ENCODE results near the gene STARD3.

Gene STARD3

DNA sequence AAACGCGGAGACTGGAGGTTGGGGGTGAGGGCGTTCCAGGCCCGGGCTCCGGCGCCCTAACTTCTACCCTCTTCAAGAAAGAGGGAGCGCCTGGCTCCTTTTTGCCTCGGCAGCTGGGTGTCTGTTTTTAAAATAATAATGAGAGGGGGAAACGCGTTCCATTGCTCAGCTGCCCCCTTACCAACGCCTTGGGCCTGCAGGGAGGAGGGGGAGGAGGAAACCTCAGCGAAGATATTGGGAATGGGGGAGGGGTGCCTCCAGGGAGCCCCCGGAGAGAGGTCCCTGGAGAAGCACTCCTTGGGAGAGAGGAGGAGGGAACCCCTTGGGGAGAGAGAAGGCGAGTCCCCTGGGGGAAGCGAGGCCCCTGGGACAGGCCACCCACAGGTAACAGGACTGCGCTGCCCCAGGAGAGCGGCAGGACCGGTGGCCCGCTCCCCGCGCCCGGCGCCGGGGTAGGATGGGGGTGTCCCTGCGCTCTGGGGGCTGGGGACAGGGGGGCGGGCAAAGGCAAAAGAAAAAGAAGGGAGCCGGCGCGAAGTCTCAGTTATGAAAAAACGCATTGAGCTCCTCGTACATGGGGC, 31.9 kb upstream of the STARD3 start:
- DNase-seq (ENCODE audit: low spot score): no peak

GRCh38 chr17:39605492-39606433, 31.2 kb upstream of the STARD3 start:
- no peak for DNase-seq (ENCODE audit: low spot score)

GRCh38 chr17:39606434-39607056, 30.4 kb upstream of the STARD3 start:
- no peak for DNase-seq (ENCODE audit: low spot score)

DNA sequence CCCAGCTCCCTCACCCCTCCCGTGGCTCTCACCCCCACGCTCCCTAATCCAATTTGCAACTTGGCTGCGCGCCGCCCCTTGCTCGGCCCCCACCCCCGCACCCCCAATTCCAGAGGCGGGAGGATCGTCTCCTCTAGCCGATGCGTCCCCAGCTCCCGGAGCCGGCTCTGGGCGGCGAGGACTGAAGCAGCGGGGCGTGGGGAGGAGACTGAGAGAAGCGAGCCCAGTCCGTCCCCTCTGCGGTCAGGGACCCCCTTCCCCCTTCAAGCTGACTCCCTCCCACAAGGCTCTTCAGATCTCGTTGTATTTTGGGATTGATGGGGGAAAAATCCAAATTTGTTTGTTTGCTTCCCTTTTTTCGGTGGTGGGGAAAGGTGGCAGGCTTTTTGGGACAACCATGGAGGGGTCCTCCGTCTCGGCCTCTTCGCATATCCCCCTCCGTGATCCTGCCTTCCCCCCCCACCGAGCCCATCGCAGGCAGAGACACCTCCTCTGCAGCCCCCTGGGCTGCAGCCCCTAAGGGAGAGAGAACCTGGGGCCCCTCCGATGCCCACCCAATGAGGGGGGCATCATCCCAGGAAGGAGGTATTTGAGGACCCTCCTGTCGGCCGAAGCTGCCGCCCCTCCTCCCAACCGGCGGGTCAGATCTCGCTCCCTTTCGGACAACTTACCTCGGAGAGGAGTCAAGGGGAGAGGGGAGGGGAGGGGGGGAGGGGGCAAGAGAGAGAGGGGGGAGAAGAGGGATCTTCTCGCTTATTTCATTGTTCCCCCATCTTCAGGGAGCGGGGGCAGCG, 29.7 kb upstream of the STARD3 start:
- no peak for DNase-seq (ENCODE audit: low spot score)

DNA sequence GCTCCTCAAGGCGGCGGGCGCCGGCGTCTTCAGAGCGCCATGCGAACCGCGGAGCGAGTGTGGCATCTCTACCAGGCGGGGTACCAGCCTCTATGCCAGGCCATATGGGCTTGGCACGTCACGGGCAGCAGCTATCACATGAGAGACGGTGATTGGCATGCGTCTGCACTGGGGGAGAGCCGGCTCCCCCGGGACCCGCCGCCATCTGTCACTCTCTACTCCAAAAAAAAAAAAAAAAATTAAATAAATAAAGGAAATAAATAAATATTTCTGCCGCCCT, 29.2 kb upstream of the STARD3 start, which contains the start of gene NEUROD2:
TSS of gene NEUROD2 (minus strand) at position 70 of the 280 bp plus-strand sequence. CDS start 1,321 bp downstream, outside the sequence.
- no peak for DNase-seq (ENCODE audit: low spot score)

- no peak for DNase-seq (ENCODE audit: low spot score)
Measured at GRCh38 chr17:39608142-39608981, 28.6 kb upstream of the STARD3 start.

DNA sequence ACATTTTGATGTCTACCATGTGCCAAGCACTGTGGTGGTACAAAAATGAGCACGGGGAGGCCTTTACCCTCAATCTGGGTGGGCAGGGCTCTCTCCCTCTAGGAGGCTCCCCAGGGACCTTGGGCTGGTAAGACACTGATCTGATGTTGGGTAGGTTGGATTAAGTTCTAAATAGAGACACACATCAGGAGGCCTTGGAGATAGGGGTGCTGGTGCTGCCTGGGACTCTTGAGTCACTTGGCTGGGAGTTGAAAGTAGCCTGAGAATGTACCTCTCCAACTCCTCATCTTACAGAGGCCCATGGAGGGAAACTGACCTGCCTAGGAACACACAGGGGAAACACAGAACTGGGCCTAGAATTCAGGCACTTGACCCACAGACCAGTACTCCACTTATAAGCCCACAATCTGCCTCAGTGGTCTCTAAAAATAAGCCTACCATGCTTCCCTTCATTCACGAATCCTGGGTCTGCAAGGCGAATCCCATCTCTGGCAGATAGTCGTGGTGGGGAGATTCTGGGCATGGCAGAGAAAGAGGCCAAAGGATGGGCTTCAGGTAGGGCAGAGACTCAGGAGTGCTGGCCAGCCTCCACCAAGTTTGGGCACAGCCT, 27.4 kb upstream of the STARD3 start:
- DNase-seq (ENCODE audit: low spot score): no peak

GRCh38 chr17:39611401-39612112, 25.4 kb upstream of the STARD3 start:
- DNase-seq (ENCODE audit: low spot score): no peak

DNA sequence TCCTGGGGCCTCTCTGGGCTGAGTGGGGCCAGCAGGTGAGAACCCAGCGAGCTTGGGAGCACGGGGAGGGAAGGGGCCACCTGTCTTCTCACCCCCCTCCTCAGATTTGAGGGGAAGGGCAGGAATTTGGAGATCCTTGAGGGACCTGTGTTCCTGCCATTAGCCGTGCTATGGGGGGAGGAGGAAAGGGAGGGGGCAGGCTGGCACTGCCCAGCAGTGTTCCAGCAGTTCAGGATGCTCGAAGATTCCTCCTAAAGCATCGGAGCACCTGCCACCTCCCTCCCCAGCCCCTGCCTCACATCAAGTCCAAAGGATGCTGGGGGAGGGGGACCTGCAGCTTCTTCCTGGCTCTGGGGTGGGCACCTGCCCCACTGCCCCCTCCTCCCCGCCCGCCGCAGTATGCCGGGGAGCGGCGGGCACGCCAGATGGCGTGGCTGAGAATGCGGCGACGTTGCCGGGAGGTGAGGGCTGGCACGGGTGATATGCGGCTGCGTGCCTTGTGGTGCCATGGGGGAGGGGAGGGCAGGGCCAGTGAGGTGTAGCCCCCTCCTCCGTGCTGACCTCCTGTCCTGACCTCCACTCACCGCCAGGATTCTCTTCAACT, 24.6 kb upstream of the STARD3 start:
- DNase-seq (ENCODE audit: low spot score): no peak

- DNase-seq (ENCODE audit: low spot score): no peak
Measured at GRCh38 chr17:39612935-39613464, 23.9 kb upstream of the STARD3 start.

- DNase-seq (ENCODE audit: low spot score): no peak
Measured at GRCh38 chr17:39614545-39615157, 22.3 kb upstream of the STARD3 start.

DNA sequence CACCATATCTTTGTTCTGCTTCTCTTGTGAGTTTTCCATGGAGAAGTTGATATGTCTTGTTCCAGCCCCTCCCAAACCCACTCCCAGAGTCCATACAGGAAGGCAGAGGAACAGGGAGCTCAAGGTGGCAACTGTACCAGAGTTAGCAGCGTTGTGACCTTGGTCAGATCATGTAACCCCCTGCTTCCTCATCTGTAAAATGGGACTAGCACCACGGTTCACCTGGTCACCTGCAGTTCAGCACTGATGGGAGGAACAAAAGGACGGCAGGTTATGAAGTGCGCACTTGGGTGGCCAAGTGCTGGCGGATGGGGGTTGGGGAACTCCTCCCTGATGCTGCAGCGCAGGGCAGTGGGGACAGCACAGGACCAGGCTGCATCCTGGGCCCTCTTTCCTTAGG, 21.5 kb upstream of the STARD3 start:
- no peak for DNase-seq (ENCODE audit: low spot score)

DNA sequence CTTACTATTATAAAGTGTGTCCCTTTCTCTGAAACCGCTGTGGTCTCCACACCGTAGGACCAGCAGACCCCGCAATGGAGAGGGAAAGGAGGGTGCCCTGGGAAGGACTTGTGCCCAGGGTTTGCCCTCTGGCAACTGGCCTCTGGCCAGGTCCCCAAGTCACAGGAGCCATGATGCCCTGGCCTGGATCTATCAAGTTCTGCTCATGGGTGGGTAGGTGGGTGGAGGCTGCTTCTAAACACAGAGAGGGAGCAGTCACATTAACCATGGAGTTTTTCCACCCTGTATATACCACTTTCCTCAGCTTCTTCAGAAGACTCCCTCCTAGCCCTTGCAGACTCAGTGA, 19.9 kb upstream of the STARD3 start:
- no peak for DNase-seq (ENCODE audit: low spot score)

DNA sequence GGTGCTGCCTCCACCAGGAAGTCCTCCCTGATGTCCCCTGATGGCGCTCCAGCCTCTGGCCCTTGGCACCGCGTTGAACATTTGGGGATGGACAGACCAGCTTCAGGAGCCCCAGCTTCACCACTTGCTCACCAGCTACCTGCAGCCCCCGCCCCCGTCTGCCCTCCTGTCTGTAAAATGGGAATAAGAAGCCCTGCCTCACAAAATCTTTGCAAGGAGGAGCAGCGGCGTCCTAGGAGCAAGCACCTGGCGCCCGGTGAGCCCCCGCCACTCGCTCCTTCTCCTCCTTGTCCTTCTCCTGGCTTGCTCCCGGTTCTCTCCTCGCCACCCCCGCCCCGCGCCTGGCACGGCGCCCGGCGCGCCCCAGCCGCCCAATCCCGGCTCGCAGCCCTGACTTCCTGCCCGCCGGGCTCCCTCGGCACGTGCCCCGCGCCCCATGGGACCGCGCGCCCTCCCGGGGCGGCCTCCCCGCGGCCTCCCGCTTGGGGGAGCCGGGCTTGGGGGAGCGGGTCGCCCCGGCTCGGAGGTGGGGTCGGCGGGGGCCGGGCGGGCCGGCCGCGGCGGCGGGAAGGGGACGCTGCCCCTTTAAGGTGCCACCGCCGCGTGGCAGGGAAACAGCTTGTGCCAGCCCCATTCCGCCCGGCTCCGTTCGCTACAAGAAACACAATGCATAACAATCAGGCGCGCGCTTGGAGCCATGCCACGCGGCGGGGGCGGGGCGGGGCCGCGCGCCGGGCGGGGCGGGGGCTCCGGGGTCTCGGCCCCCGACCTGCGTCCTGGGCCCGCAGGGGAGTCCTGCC, 19.3 kb upstream of the STARD3 start:
- DNase-seq (ENCODE audit: low spot score): peak; percentile 74

GRCh38 chr17:39618246-39618913, 18.6 kb upstream of the STARD3 start:
- DNase-seq (ENCODE audit: low spot score): no peak

GRCh38 chr17:39618956-39619785, 17.8 kb upstream of the STARD3 start:
- DNase-seq (ENCODE audit: low spot score): no peak

- DNase-seq (ENCODE audit: low spot score): no peak
Measured at GRCh38 chr17:39619786-39620101, 17.2 kb upstream of the STARD3 start.
